RWPE1 (cell line): ENCODE measurements around the gene MVB12A.

ENCODE experiments used
- CTCF ChIA-PET: fragments of 350-600 bp; sonication (Branson Sonifier 250); formaldehyde crosslinking; extraction: SDS; loops from one replicate; lab custom pipeline; 2021; lab: Yijun Ruan, JAX
- POLR2A ChIA-PET: fragments of 400-600 bp; formaldehyde crosslinking; extraction: SDS; loops from one replicate; lab custom pipeline; 2020; ENCODE audit warnings: antibody characterized with exemption; ENCODE audit not compliant: low non-redundant PET; lab: Yijun Ruan, JAX
- DNase-seq: peaks from one replicate; pipeline ENCODE4 v3.0.0; 2012; ENCODE audit warnings: low spot score
- H3K27ac ChIP-seq: fragments of 450-650 bp; 2 replicates; pipeline ENCODE4 v1.5.1; 2017
- TF ChIP-seq, protein P1 (sequence below): fragments of 450-650 bp; conservative IDR thresholded peaks from 2 replicates; pipeline ENCODE4 v1.5.1; 2017; ENCODE audit warnings: low read depth, mild to moderate bottlenecking

MVB12A gene

DNA sequence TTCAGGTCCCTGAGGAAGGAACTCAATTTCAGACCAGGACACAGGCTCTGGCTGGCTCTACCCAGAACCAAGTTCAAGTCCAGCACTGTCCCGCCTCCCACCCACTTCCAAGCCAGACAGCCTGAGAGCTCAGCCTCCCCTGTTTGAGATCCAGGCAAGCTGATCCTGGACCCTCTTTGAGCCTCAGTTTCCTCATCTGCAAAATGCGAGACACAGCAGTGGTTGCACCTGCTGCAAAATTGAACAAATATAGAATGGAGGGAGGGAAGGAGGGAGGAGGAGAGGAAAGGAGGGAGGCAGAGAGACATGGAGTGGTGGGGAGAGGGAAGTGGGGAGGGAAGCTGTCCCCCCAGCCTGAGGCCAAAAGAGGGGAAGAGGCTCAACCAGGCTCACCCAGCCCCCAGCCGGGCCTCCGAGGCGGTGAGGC lies 27.9 kb downstream of the MVB12A start:
- no peak for DNase-seq
- no peak overlapping the region for H3K27ac ChIP-seq
- ChIA-PET POLR2A (no interaction called here), CTCF (interaction anchor here (0.7 to 0.9 kb wide), 2 partner anchors 11 to 166 kb away, joined by 3 to 5 read pairs; partner anchors contain the start of gene ANKLE1)
- TF ChIP-seq, protein P1, sequence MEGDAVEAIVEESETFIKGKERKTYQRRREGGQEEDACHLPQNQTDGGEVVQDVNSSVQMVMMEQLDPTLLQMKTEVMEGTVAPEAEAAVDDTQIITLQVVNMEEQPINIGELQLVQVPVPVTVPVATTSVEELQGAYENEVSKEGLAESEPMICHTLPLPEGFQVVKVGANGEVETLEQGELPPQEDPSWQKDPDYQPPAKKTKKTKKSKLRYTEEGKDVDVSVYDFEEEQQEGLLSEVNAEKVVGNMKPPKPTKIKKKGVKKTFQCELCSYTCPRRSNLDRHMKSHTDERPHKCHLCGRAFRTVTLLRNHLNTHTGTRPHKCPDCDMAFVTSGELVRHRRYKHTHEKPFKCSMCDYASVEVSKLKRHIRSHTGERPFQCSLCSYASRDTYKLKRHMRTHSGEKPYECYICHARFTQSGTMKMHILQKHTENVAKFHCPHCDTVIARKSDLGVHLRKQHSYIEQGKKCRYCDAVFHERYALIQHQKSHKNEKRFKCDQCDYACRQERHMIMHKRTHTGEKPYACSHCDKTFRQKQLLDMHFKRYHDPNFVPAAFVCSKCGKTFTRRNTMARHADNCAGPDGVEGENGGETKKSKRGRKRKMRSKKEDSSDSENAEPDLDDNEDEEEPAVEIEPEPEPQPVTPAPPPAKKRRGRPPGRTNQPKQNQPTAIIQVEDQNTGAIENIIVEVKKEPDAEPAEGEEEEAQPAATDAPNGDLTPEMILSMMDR, result no peak

DNA sequence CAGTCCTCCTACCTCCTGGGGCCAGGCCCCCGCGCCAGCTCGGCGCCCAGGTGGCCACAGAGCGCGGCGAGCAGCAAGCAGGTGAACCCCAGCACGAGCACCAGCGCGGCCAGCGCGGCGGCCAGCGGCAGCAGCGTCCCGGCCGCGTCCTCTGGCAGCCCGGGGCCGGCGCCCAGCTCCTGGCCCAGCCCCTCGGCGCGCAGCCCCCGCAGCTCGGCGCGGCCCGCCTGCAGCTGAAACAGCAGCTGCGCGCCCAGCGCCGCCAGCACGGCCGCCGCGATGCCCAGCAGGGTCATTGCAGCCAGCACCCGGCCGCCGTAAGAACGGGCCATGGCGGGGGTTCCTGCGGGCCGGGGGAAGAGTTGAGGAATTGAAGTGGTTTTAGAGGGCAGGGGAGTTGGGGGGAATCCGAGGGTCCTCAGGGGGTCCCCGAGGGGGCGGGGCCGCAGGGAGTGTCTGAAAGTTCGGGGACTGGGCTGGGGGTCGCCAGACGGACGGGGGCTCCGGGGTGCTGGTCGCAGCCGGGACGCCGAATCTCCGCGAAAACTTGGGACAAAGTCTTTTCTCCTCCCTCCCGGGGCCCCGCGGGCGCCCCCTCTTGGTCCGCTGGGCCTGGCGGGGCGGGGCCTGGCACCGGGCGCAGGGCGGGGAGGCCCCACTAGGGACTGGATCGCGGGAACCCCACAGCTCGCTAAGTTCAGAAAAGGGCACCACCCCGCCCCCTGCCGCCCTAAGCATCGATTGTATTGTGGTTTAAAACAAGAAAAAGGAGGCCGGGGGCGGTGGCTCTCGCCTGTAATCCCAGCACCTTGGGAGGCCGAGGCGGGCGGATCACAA lies 28.5 kb downstream of the MVB12A start, which contains the start of gene TMEM221:
TMEM221 (minus strand) TSS at position 538 of the 837 bp plus-strand sequence; CDS start at position 332, 206 bp downstream.
- CTCF ChIA-PET, result interaction anchor here (0.6 to 0.9 kb wide), 3 partner anchors 10 to 167 kb away, joined by 3 to 6 read pairs (median 5); partner anchors contain the start of gene ANKLE1
- POLR2A ChIA-PET, result no interaction called here
- DNase-seq, result no peak

GRCh38 chr19:17450264-17451075 lies 30.6 kb downstream of the MVB12A start:
- POLR2A ChIA-PET, result no interaction called here
- TF ChIP-seq, protein P1, result no peak
- peak overlapping the region; percentile 92 for H3K27ac ChIP-seq
- DNase-seq, result peak; percentile 90
- CTCF ChIA-PET, result interaction anchor here (0.6 to 1.0 kb wide), 4 partner anchors 10 to 177 kb away, joined by 3 read pairs; no protein-coding TSS in a partner anchor

More for the DNA sequence above, 28.5 kb downstream of the MVB12A start, which contains the start of gene TMEM221:
- peak within 1 kb of the TSS; percentile 27; the same call in 1 of the 2 replicates for H3K27ac ChIP-seq
- TF ChIP-seq, protein P1, result peak; percentile 71

GRCh38 chr19:17451820-17452219 lies 32.0 kb downstream of the MVB12A start:
- TF ChIP-seq, protein P1, result no peak
- no peak for DNase-seq
- ChIA-PET CTCF (no interaction called here), POLR2A (no interaction called here)
- peak overlapping the region; percentile 92 for H3K27ac ChIP-seq

DNA sequence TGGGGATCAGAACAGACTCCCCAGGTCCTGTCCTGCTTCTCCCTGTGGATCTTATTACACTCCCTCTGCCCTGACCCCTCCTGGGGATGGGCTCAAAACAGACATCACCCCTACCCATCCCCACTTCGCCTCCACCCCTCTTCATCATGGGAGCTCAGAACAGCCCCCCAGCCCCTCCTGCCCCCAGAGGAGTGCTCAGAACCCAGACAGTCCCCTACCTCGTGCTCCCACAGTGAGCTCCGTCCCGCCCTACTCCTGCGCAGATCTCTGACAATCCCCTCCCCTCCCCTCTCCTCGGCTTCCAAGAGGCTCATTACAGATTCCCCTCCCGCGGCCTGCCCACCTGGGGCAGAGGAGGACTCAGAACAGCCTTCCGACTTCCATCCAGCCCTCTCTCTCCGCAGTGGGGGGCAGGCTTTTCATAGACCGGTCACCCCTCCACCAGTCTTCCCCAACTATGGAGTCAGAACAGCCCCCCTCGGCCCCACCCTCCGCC lies 34.8 kb downstream of the MVB12A start:
- DNase-seq, result no peak
- CTCF ChIA-PET, result no interaction called here

More for the DNA sequence above, 34.8 kb downstream of the MVB12A start:
- TF ChIP-seq, protein P1, result no peak
- no peak overlapping the region for H3K27ac ChIP-seq
- POLR2A ChIA-PET, result interaction anchor here (0.5 kb wide), 1 partner anchor 21 kb away, joined by 4 read pairs; no protein-coding TSS in a partner anchor
